ENCODE data around the gene RHOT2. TPM values are rescaled to one million over a fixed set of nuclear protein-coding genes. Genes with fewer than 3 reads are reported as not detected.
A peak's percentile ranks its signal among the peaks of the same experiment; 100 is the strongest.

The RHOT2 gene
- total RNA-seq, 1 experiment from 2014 or later, result 210 TPM

DNA sequence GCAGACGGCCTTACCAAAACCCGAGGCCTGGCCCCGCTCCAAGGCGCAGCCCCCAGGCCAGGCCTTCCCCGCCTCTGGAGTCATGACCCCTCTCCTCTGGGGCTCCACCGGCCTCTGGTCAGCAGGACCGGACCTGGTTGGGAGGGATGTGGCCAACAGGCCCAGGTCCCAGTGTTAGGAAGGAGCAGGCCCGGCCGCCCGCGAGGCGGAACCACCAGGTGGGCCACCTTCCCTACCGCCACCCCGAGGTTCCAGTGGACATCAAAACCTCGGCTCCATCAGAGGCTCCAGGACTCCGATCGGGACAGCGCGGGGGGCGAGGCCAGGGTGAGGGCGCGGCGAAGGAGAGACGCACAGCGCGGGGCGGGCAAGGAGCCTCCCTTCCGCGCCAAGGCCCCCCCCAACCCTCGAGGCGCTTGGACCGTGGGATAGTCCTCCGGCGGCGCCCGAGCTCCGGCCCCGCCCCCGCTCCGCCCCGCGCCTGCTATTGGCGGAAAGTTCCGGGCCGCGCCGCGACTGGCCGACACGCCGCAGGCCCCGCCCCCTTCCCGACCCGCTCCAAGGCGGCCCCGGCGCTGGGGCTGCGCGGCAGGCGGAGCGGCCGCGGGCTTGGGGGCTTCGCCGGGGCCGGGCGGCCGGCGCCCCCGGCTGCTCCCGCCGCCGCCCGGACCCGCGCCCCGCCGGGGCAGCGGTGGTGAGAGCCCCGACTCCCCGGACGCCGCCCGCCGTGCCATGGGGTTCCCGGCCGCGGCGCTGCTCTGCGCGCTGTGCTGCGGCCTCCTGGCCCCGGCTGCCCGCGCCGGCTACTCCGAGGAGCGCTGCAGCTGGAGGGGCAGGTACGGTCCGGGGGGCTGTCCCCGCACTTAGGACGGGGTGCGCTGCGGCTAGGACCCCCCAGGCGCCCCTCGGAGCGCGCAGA is 46.9 kb downstream of the RHOT2 start, which contains the start of gene METRN:
TSS of gene METRN (plus strand) at position 561 of the 919 bp plus-strand sequence. CDS start at position 733, 172 bp downstream.
- peak; percentile 86 for DNase-seq
- H3K4me3 Mint-ChIP-seq, result peak within 1 kb of the TSS; percentile 55 to 78
- Histone ChIP-seq H3K4ac (ENCODE audit: low read depth, low read length) (no peak within 1 kb of the TSS), H3T11ph (ENCODE audit: low read length) (no peak within 1 kb of the TSS), H2BK15ac (ENCODE audit: low read depth, low read length) (0 out of 2 replicates have a peak within 1 kb of the TSS, but pooled peaks have one; percentile 7), H4K8ac (replicated peaks; ENCODE audit: insufficient read length, low read depth, low read length) (no peak within 1 kb of the TSS), H2BK12ac (ENCODE audit: insufficient read length, low read depth, low read length) (no peak within 1 kb of the TSS), H3K9ac (ENCODE audit: extremely low read depth, insufficient read length, low read length) (no peak within 1 kb of the TSS), H3K14ac (ENCODE audit: insufficient read depth, low read length) (no peak within 1 kb of the TSS; the same call in 1 of the 2 replicates), H3K23me2 (ENCODE audit: insufficient read length, low read depth, low read length, poor library complexity, severe bottlenecking) (peaks cover 8% of the 10 kb centered on the region), H2BK20ac (ENCODE audit: low read depth, low read length, poor library complexity, severe bottlenecking) (no peak within 1 kb of the TSS), H4K20me1 (ENCODE audit: control insufficient read depth, insufficient read depth, insufficient read length) (no peaks in the 10 kb centered on the region), H2BK120ac (ENCODE audit: low read depth, low read length, poor library complexity, severe bottlenecking) (no peak within 1 kb of the TSS), H3K18ac (ENCODE audit: insufficient read length, low read depth, low read length) (no peak within 1 kb of the TSS), H3K23ac (ENCODE audit: insufficient read length, low read depth, low read length) (no peak within 1 kb of the TSS), H3K79me2 (ENCODE audit: insufficient read depth, low read length) (no peaks in the 10 kb centered on the region), H4K91ac (ENCODE audit: insufficient read length, low read depth, low read length) (no peak within 1 kb of the TSS), H3K27ac (ENCODE audit: insufficient read length, low read depth, low read length) (no peak within 1 kb of the TSS), H2AK5ac (ENCODE audit: insufficient read length, low read length) (no peak within 1 kb of the TSS), H4K5ac (ENCODE audit: insufficient read length, low read depth, low read length) (no peak within 1 kb of the TSS), H3K56ac (ENCODE audit: insufficient read length, low read depth, low read length) (no peak within 1 kb of the TSS), H2AFZ (ENCODE audit: low read length) (no peak within 1 kb of the TSS), H3K4me1 (ENCODE audit: insufficient read depth, low read length) (no peaks in the 10 kb centered on the region), H3K79me1 (ENCODE audit: insufficient read depth, low read depth, low read length, poor library complexity, severe bottlenecking) (no peaks in the 10 kb centered on the region), H2BK5ac (ENCODE audit: insufficient read length, low read length) (no peak within 1 kb of the TSS), H3K9me3 (ENCODE audit: control insufficient read depth, low read depth, low read length) (no peaks in the 10 kb centered on the region), H3K27me3 (ENCODE audit: insufficient read depth, low read length) (no peaks in the 10 kb centered on the region; the same call in 1 of the 2 replicates), H3K4me2 (ENCODE audit: insufficient read depth, insufficient read length, low read length) (peak within 1 kb of the TSS; percentile 30)
- H3K36me3 Mint-ChIP-seq (ENCODE audit: insufficient read depth in 1 of 3, low read depth in 3 of 3), result no peaks in the 10 kb centered on the region
- H3K4me1 Mint-ChIP-seq, result peaks cover 13 to 27% of the 10 kb centered on the region in 2 experiments
- no peaks in the 10 kb centered on the region; a peak in 2 of 5 replicates for H3K9me3 Mint-ChIP-seq
- WGBS (ENCODE audit: extremely low coverage, insufficient read length, low lambda C conversion rate), result no CpG with 5 or more reads among the region's 108 CpGs
- peaks cover 62% of the 10 kb centered on the region for H3K27me3 Mint-ChIP-seq (ENCODE audit: low read depth)
- H3K27ac Mint-ChIP-seq, result no peak within 1 kb of the TSS
- TF ChIP-seq, protein P1, sequence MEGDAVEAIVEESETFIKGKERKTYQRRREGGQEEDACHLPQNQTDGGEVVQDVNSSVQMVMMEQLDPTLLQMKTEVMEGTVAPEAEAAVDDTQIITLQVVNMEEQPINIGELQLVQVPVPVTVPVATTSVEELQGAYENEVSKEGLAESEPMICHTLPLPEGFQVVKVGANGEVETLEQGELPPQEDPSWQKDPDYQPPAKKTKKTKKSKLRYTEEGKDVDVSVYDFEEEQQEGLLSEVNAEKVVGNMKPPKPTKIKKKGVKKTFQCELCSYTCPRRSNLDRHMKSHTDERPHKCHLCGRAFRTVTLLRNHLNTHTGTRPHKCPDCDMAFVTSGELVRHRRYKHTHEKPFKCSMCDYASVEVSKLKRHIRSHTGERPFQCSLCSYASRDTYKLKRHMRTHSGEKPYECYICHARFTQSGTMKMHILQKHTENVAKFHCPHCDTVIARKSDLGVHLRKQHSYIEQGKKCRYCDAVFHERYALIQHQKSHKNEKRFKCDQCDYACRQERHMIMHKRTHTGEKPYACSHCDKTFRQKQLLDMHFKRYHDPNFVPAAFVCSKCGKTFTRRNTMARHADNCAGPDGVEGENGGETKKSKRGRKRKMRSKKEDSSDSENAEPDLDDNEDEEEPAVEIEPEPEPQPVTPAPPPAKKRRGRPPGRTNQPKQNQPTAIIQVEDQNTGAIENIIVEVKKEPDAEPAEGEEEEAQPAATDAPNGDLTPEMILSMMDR (conservative IDR thresholded peaks at IDR 0.05), result no peak

Measured in H9 (cell line).